SK-N-SH (cell line): ENCODE data around the gene PRAME. TPM values are rescaled to one million over a fixed set of nuclear protein-coding genes. Genes with fewer than 3 reads are reported as not detected.

Experiments used
- CTCF ChIA-PET: fragments of 300-600, 350-600 bp; formaldehyde crosslinking; extraction: SDS; loops from one replicate; lab custom pipeline; 2021; lab: Yijun Ruan, JAX
- POLR2A ChIA-PET: fragments of 350-600 bp; sonication (Branson Sonifier 250); formaldehyde crosslinking; extraction: SDS; loops from one replicate; lab custom pipeline; 2020; ENCODE audit warnings: antibody characterized with exemption, inconsistent platforms; lab: Yijun Ruan, JAX
- DNase-seq: peaks from one replicate; pipeline ENCODE4 v3.0.0; 2012
- H2AFZ ChIP-seq: fragments of 200-600 bp; sonication (generic); 2 replicates; pipeline ENCODE4 v1.8.1; 2016; ENCODE audit warnings: antibody characterized with exemption, mild to moderate bottlenecking, low read depth
- H3F3A ChIP-seq: fragments of 200-600 bp; sonication (generic); replicated peaks from 2 replicates; pipeline ENCODE3; 2016; ENCODE audit warnings: antibody characterized with exemption, mild to moderate bottlenecking; ENCODE audit not compliant: insufficient read depth
- H3K27ac ChIP-seq, 2 experiments: fragments of 200-500 bp in 1 of 2; fragments of 200-600 bp in 1 of 2; sonication (Bioruptor generic) in 1 of 2; sonication (generic), shearing (Covaris generic) in 1 of 2; 2 replicates each; pipeline versions ENCODE4 v1.5.1 to v1.6.1; 2014 to 2016; ENCODE audit warnings: low read depth in 2 of 2, inconsistent platforms in 1 of 2, low read length in 1 of 2, mild to moderate bottlenecking in 1 of 2, mixed read lengths in 1 of 2
- H3K27me3 ChIP-seq: fragments of 200-600 bp; sonication (generic), shearing (Covaris generic); 2 replicates; pipeline ENCODE4 v1.6.1; 2016; ENCODE audit warnings: mixed run types; ENCODE audit not compliant: insufficient read depth
- H3K36me3 ChIP-seq, 2 experiments: fragments of 200-500 bp in 1 of 2; fragments of 200-600 bp in 1 of 2; sonication (Bioruptor generic) in 1 of 2; sonication (generic) in 1 of 2; replicated peaks in 1 of 2; 2 replicates each; pipeline versions ENCODE3 to v1.5.1; 2014 to 2016; ENCODE audit warnings: low read length in 1 of 2, mild to moderate bottlenecking in 1 of 2; ENCODE audit not compliant: insufficient read depth in 2 of 2, control insufficient read depth in 1 of 2
- H3K4me1 ChIP-seq, 2 experiments: fragments of 200-500 bp in 1 of 2; fragments of 200-600 bp in 1 of 2; sonication (Bioruptor generic) in 1 of 2; sonication (generic), shearing (Covaris generic) in 1 of 2; 2 replicates each; pipeline versions ENCODE4 v1.5.1 to v1.6.1; 2014 to 2016; ENCODE audit warnings: low read depth in 1 of 2, low read length in 1 of 2, mixed run types in 1 of 2; ENCODE audit not compliant: insufficient read depth in 2 of 2, control insufficient read depth in 1 of 2
- H3K4me2 ChIP-seq: fragments of 200-600 bp; sonication (generic), shearing (Covaris generic); 2 replicates; pipeline ENCODE4 v1.6.1; 2017; ENCODE audit warnings: mixed run types
- H3K4me3 ChIP-seq, 2 experiments: fragments of 200-500 bp in 1 of 2; fragments of 200-600 bp in 1 of 2; sonication (Bioruptor generic) in 1 of 2; sonication (generic), shearing (Covaris generic) in 1 of 2; 2 replicates each; pipeline versions ENCODE4 v1.5.1 to v1.8.1; 2014 to 2016; ENCODE audit warnings: low read depth in 2 of 2, inconsistent platforms in 1 of 2, low read length in 1 of 2, mild to moderate bottlenecking in 1 of 2, mixed read lengths in 1 of 2, moderate library complexity in 1 of 2
- H3K79me2 ChIP-seq: fragments of 200-600 bp; sonication (generic); 2 replicates; pipeline ENCODE4 v1.8.1; 2017; ENCODE audit warnings: mild to moderate bottlenecking; ENCODE audit not compliant: insufficient read depth
- H3K9ac ChIP-seq: fragments of 200-600 bp; sonication (generic); 2 replicates; pipeline ENCODE4 v1.6.1; 2017; ENCODE audit warnings: mixed run types
- H3K9me2 ChIP-seq: fragments of 200-600 bp; sonication (generic); 2 replicates; pipeline ENCODE4 v1.6.1; 2017; ENCODE audit warnings: mixed run types
- H3K9me3 ChIP-seq: fragments of 200-600 bp; sonication (generic); 2 replicates; pipeline ENCODE4 v1.6.1; 2017; ENCODE audit warnings: mixed run types, mild to moderate bottlenecking, moderate library complexity
- H4K20me1 ChIP-seq: fragments of 200-600 bp; sonication (generic); 2 replicates; pipeline ENCODE4 v1.6.1; 2017; ENCODE audit warnings: mild to moderate bottlenecking, mixed run types; ENCODE audit not compliant: insufficient read depth
- CHD2 ChIP-seq: fragments of 150-350 bp; IDR thresholded peaks from 2 replicates; pipeline ENCODE4 v1.6.1; 2018; ENCODE audit warnings: low read length; ENCODE audit not compliant: partially characterized antibody
- CTCF ChIP-seq: fragments of 200-600 bp; sonication (generic); IDR thresholded peaks from 2 replicates; pipeline ENCODE4 v1.6.1; 2017; ENCODE audit warnings: antibody characterized with exemption, mild to moderate bottlenecking, moderate library complexity
- EZH2phosphoT487 ChIP-seq: fragments of 200-600 bp; sonication (generic); IDR thresholded peaks from 2 replicates; pipeline ENCODE4 v1.6.1; 2017; ENCODE audit warnings: low read depth, mixed run types, mild to moderate bottlenecking, antibody characterized with exemption, moderate library complexity, borderline replicate concordance
- NFIC ChIP-seq: IDR thresholded peaks from 2 replicates; pipeline ENCODE4 v1.4.0; 2012; ENCODE audit warnings: borderline replicate concordance
- REST ChIP-seq: IDR thresholded peaks from 2 replicates; pipeline ENCODE4 v1.6.1; 2012; ENCODE audit warnings: mild to moderate bottlenecking, low read depth, low read length, moderate library complexity
- RFX5 ChIP-seq: IDR thresholded peaks from 2 replicates; pipeline ENCODE4 v1.6.1; 2012; ENCODE audit warnings: mild to moderate bottlenecking, improper control_type of control experiment, low read length
- RXRA ChIP-seq: IDR thresholded peaks from 2 replicates; pipeline ENCODE4 v1.4.0; 2012; ENCODE audit warnings: low read depth, mild to moderate bottlenecking, borderline replicate concordance
- WGBS: methylation state at CpG from one replicate; pipeline ENCODE4 v1.1.6; 2017; ENCODE audit warnings: low lambda C conversion rate; 5-methylcytosine and 5-hydroxymethylcytosine counted together
- polyA plus RNA-seq, 3 experiments: library from polyadenylated mRNA; depleted of rRNA; stranded (reverse); fragments of >200 nt; gene quantifications; 2 replicates each; pipeline ENCODE4 v1.2.3, GENCODE V29; 2012

PRAME gene
- polyA plus RNA-seq, 1 of the 3 experiments (the other 2 are of a cell fraction): 193 TPM

GRCh38 chr22:22565981-22566380 lies 6.9 kb upstream of the PRAME start (continued):
- TF ChIP-seq REST (no peak), CTCF (no peak), RXRA (no peak), EZH2phosphoT487 (no peak)

GRCh38 chr22:22558071-22558971 lies 744 bp downstream of the PRAME start:
- DNase-seq: peak; percentile 75
- TF ChIP-seq NFIC (no peak), CHD2 (peak; percentile 71), RFX5 (no peak)
- Histone ChIP-seq H3K79me2 (peaks cover 46% of the 10 kb centered on the region), H3K4me3 (peak overlapping the region; percentile 58 to 92), H3K9ac (peak overlapping the region; percentile 87), H4K20me1 (peaks cover 40% of the 10 kb centered on the region), H3K9me3 (no peaks in the 10 kb centered on the region), H3K4me1 (peaks cover 4 to 39% of the 10 kb centered on the region in 2 experiments; a peak in 3 of 4 replicates), H3K36me3 (peaks cover 23 to 24% of the 10 kb centered on the region in 2 experiments), H3K4me2 (peak overlapping the region; percentile 82), H3F3A (peaks cover 2% of the 10 kb centered on the region), H3K9me2 (no peaks in the 10 kb centered on the region), H3K27me3 (no peaks in the 10 kb centered on the region), H3K27ac (peak overlapping the region; percentile 87 to 89), H2AFZ (peak overlapping the region; percentile 84; the same call in 1 of the 2 replicates)
- ChIA-PET POLR2A (interaction anchor here (0.5 to 0.9 kb wide), 2 partner anchors 12 to 17 kb away, joined by 3 to 6 read pairs; no protein-coding TSS in a partner anchor), CTCF (interaction anchor here (0.6 to 2.4 kb wide), 28 partner anchors 8 to 587 kb away, joined by 3 to 22 read pairs (median 5); partner anchors contain the start of genes RAB36 and ZNF280B)
- 2% methylated on average over 23 of the region's 25 CpGs for WGBS
